Epithelial cell of esophagus (primary cell): ENCODE results near the gene CSRP1.
"Not testable (repeated sequence)": the region's sequence is repeated elsewhere in the genome, so short reads cannot be mapped to it uniquely, and the experiment has no call there.

Experiments
- DNase-seq: peaks from one replicate; pipeline ENCODE4 v3.0.0; 2010; ENCODE audit warnings: low read depth
- H3K4me3 ChIP-seq: 2 replicates; pipeline ENCODE4 v1.5.1; 2011; ENCODE audit warnings: mild to moderate bottlenecking, low read length, control low read depth
- CTCF ChIP-seq: IDR thresholded peaks from 2 replicates; pipeline ENCODE4 v1.5.1; 2011; ENCODE audit warnings: low read depth, mild to moderate bottlenecking, low read length, control low read depth, inconsistent platforms; ENCODE audit not compliant: insufficient read depth; ENCODE audit errors: missing control alignments

CSRP1 gene

GRCh38 chr1:201530741-201531531 is 24.0 kb upstream of the CSRP1 start:
- TF ChIP-seq CTCF = peak; percentile 92
- no peak overlapping the region for H3K4me3 ChIP-seq
- peak; percentile 79 for DNase-seq

GRCh38 chr1:201528631-201529252 is 21.8 kb upstream of the CSRP1 start:
- H3K4me3 ChIP-seq = no peak overlapping the region
- DNase-seq = peak; percentile 51
- no peak for TF ChIP-seq CTCF

GRCh38 chr1:201527879-201528278 is 21.0 kb upstream of the CSRP1 start:
- TF ChIP-seq CTCF = no peak
- no peak for DNase-seq
- H3K4me3 ChIP-seq = no peak overlapping the region

GRCh38 chr1:201525193-201525778 is 18.4 kb upstream of the CSRP1 start:
- no peak for DNase-seq
- no peak overlapping the region for H3K4me3 ChIP-seq
- TF ChIP-seq CTCF = no peak

- DNase-seq, H3K4me3 ChIP-seq: not testable (repeated sequence)
Measured at GRCh38 chr1:201520046-201520575, 13.2 kb upstream of the CSRP1 start.

GRCh38 chr1:201518071-201518470 is 11.1 kb upstream of the CSRP1 start:
- DNase-seq = no peak
- no peak for TF ChIP-seq CTCF
- H3K4me3 ChIP-seq = no peak overlapping the region

- H3K4me3 ChIP-seq = no peak overlapping the region
- TF ChIP-seq CTCF = no peak
- peak; percentile 86 for DNase-seq
Measured at GRCh38 chr1:201517631-201518030, 10.7 kb upstream of the CSRP1 start.
